T-cell (primary cell): ENCODE data around the gene MESP2. TPM values are rescaled to one million over a fixed set of nuclear protein-coding genes. Genes with fewer than 3 reads are reported as not detected.
"Not testable (repeated sequence)": the region's sequence is repeated elsewhere in the genome, so short reads cannot be mapped to it uniquely, and the experiment has no call there.

Experiments
- ATAC-seq, 4 experiments: fragments of 200-7000 bp in 3 of 4; fragments of 150-1000 bp in 1 of 4; cut with Tn5 transposase; replicated peaks in 1 of 4; 1 replicate in 3 of 4; 2 replicates in 1 of 4; pipeline ENCODE4 v1.10.0; 2021; ENCODE audit warnings: moderate library complexity in 3 of 4, mild to moderate bottlenecking in 2 of 4, moderate number of reproducible peaks in 1 of 4
- CTCF ChIA-PET, 2 donors: fragments of 300-600 bp; sonication (Branson Sonifier 250); formaldehyde crosslinking; loops; one replicate each; lab custom pipeline; 2022; ENCODE audit warnings: antibody characterized with exemption in 2 of 2; lab: Charles Lee
- POLR2A ChIA-PET, 2 donors: fragments of 300-600 bp; sonication (Branson Sonifier 250); formaldehyde crosslinking; loops; one replicate each; lab custom pipeline; 2022; ENCODE audit warnings: antibody characterized with exemption in 2 of 2; lab: Charles Lee
- DNase-seq, 35 experiments: peaks; one replicate each; pipeline versions ENCODE4 v3.0.0 to v3.0.0-alpha.2; 2013 to 2023
- H3K27ac ChIP-seq: one replicate; pipeline ENCODE4 v1.5.1; 2013; ENCODE audit warnings: low read length
- H3K27me3 ChIP-seq, 2 experiments: replicated peaks in 1 of 2; 1 replicate in 1 of 2; 2 replicates in 1 of 2; pipeline versions ENCODE4 v1.6.1 to v1.7.0; 2013; ENCODE audit warnings: low read length in 1 of 2, mixed read lengths in 1 of 2; ENCODE audit not compliant: control insufficient read depth in 2 of 2, insufficient read depth in 2 of 2; ENCODE audit errors: extremely low read depth in 1 of 2
- H3K36me3 ChIP-seq, 2 donors: 1 replicate in 1 of 2; 2 replicates in 1 of 2; pipeline versions ENCODE4 v1.6.1 to v1.7.0; 2013; ENCODE audit warnings: low read length in 1 of 2; ENCODE audit not compliant: control insufficient read depth in 2 of 2, insufficient read depth in 1 of 2; ENCODE audit errors: extremely low read depth in 1 of 2
- H3K4me1 ChIP-seq, 2 experiments: 1 replicate in 1 of 2; 2 replicates in 1 of 2; pipeline versions ENCODE4 v1.6.1 to v1.7.0; 2013; ENCODE audit warnings: low read length in 2 of 2, mixed read lengths in 1 of 2; ENCODE audit not compliant: insufficient read depth in 2 of 2, control insufficient read depth in 1 of 2; ENCODE audit errors: extremely low read depth in 1 of 2
- H3K4me3 ChIP-seq, 2 donors: 1 replicate in 1 of 2; 2 replicates in 1 of 2; pipeline versions ENCODE4 v1.5.1 to v1.7.0; 2013; ENCODE audit warnings: mild to moderate bottlenecking in 2 of 2, low read length in 1 of 2, moderate library complexity in 1 of 2; ENCODE audit not compliant: control insufficient read depth in 1 of 2; ENCODE audit errors: extremely low read depth in 1 of 2
- H3K9me3 ChIP-seq: 2 replicates; pipeline ENCODE4 v1.7.0; 2013
- H3K27ac Mint-ChIP-seq, 2 donors: one replicate each; pipeline ENCODE4 v1.8.0; 2020 to 2021; ENCODE audit warnings: mild to moderate bottlenecking in 2 of 2, mixed read lengths in 2 of 2
- H3K27me3 Mint-ChIP-seq, 2 donors: one replicate each; pipeline ENCODE4 v1.8.0; 2021 to 2022; ENCODE audit warnings: mixed read lengths in 2 of 2
- H3K36me3 Mint-ChIP-seq: one replicate; pipeline ENCODE4 v1.8.0; 2021; ENCODE audit warnings: mixed read lengths
- H3K4me1 Mint-ChIP-seq, 3 donors: one replicate each; pipeline ENCODE4 v1.8.0; 2020 to 2022; ENCODE audit warnings: mixed read lengths in 3 of 3, mild to moderate bottlenecking in 1 of 3
- H3K4me3 Mint-ChIP-seq, 3 donors: one replicate each; pipeline ENCODE4 v1.8.0; 2020 to 2022; ENCODE audit warnings: mild to moderate bottlenecking in 3 of 3, mixed read lengths in 3 of 3, moderate library complexity in 3 of 3
- H3K9me3 Mint-ChIP-seq, 3 donors: one replicate each; pipeline ENCODE4 v1.8.0; 2020 to 2022; ENCODE audit warnings: mixed read lengths in 3 of 3
- WGBS: methylation state at CpG from one replicate; pipeline ENCODE4 v1.1.5; 2013; ENCODE audit warnings: missing lambda C conversion rate; ENCODE audit not compliant: insufficient coverage; 5-methylcytosine and 5-hydroxymethylcytosine counted together
- total RNA-seq, 35 experiments: library from RNA in 6 of 35; stranded (reverse) in 6 of 35; fragments of 120-200 nt in 1 of 35; gene quantifications; one replicate each; pipeline versions ENCODE4 v1.2.1 to v1.2.4 and lab custom pipeline; 2013 to 2026

Gene MESP2
- total RNA-seq, 5 donors from 2014 or later (not counting 1 experiment from before 2014, with no cell fraction given): not detected

DNA sequence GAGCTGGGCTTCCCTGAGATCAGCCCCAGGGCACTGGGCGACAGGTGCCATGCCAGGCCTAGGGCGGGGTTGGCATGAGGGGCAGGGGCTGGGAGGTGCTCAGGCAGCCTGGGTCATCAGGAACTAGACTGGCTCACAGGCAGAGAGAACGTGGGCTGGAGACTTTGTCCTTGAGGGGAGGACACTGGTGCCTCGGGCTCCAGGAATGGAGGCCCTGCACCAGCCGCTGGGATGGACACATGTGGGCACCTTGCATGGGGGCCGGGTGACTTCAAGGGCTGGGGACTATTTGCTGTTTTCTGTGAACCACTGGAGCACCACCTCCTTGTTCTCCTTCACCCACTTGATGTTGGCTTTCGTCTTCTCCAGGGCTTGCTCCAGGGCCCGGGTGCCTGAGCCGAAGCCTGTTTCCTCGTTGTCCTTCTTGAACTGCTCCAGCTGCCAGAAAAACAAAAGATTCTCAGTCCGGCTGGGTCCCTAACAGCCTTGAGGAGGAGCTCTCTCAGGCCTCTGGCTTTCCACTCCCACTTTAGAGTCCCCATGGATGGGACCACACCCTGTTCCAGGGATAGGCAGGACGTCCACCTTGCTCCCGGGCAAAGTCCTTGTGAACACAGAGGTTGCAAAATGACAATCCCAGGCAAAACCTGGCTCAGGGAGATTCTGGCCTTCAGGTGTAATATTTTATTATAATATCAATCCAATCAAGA lies 9.1 kb downstream of the MESP2 start:
- peaks cover 4 to 12% (median 8%) of the 10 kb centered on the region in 3 donors for H3K9me3 Mint-ChIP-seq
- H3K27ac ChIP-seq: no peak overlapping the region
- H3K27ac Mint-ChIP-seq: no peak overlapping the region
- H3K36me3 Mint-ChIP-seq: peaks cover 2% of the 10 kb centered on the region
- no peaks in the 10 kb centered on the region for H3K9me3 ChIP-seq
- POLR2A ChIA-PET: no interaction called here
- WGBS: 87% methylated on average over 11 of the region's 13 CpGs
- no peak overlapping the region for H3K4me3 ChIP-seq
- no peak overlapping the region for H3K4me3 Mint-ChIP-seq
- no peak for ATAC-seq
- CTCF ChIA-PET: no interaction called here
- no peaks in the 10 kb centered on the region for H3K36me3 ChIP-seq
- no peak for DNase-seq
- peaks cover 0 to 3% (median 0%) of the 10 kb centered on the region in 3 donors for H3K4me1 Mint-ChIP-seq
- H3K4me1 ChIP-seq: no peaks in the 10 kb centered on the region
- H3K27me3 Mint-ChIP-seq: peaks cover 6 to 18% of the 10 kb centered on the region in 2 donors
- peaks cover 0 to 40% of the 10 kb centered on the region in 2 experiments for H3K27me3 ChIP-seq

DNA sequence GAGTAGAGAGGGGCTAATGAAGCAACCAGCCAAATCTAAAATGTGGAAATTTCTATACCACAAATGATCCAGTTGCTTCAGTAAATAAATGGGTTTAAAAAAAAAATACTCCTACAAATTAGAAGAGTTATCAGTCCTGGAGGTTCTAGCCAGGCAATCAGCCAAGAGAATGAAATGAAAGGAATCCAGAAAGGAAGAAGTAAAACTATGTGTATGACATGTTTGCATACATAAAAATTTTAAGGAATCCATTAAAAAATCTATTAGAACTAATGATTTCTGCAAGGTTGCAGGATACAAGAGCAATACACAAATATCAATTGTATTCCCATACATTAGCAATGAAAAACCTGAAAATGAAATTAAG lies 9.6 kb downstream of the MESP2 start:
- H3K4me1 ChIP-seq: no peaks in the 10 kb centered on the region
- no peak for DNase-seq
- no peak overlapping the region for H3K4me3 ChIP-seq
- Mint-ChIP-seq H3K36me3 (peaks cover 2% of the 10 kb centered on the region), H3K4me3 (no peak overlapping the region), H3K4me1 (peaks cover 0 to under 1% (median 0%) of the 10 kb centered on the region in 3 donors), H3K27me3 (peaks cover 1 to 15% of the 10 kb centered on the region in 2 donors), H3K27ac (no peak overlapping the region), H3K9me3 (peaks cover 4 to 12% (median 8%) of the 10 kb centered on the region in 3 donors)
- no peaks in the 10 kb centered on the region for H3K36me3 ChIP-seq
- POLR2A ChIA-PET: no interaction called here
- H3K9me3 ChIP-seq: no peaks in the 10 kb centered on the region
- no peak for ATAC-seq
- H3K27ac ChIP-seq: no peak overlapping the region
- CTCF ChIA-PET: no interaction called here
- H3K27me3 ChIP-seq: peaks cover 0 to 37% of the 10 kb centered on the region in 2 experiments

DNA sequence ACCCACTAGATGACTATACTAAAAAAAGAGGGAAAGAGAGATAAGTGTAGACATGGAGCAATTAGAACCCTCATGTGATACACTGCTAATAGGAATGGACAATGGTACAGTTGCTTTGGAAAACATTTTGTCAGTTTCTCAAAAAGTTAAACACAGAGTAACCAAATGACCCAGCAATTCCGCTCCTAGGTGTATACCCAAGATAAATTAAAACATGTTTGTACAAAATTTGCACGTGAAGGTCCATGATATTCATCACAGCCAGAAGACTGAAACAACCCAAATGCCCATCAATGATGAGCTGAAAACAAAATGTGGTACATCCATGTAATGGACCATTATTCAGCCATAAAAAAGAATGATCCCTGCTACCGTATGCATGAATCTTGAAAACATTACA lies 11.8 kb downstream of the MESP2 start:
- ChIA-PET POLR2A (no interaction called here), CTCF (no interaction called here)
- no peaks in the 10 kb centered on the region for H3K9me3 ChIP-seq
- DNase-seq (no peak), ATAC-seq (no peak)
- H3K4me3 ChIP-seq: no peak overlapping the region
- WGBS: no CpG with 5 or more reads among the region's 3 CpGs
- H3K36me3 Mint-ChIP-seq: peaks cover 2% of the 10 kb centered on the region
- H3K27me3 Mint-ChIP-seq: peaks cover 0 to 16% of the 10 kb centered on the region in 2 donors
- no peaks in the 10 kb centered on the region for H3K4me1 ChIP-seq
- H3K36me3 ChIP-seq: no peaks in the 10 kb centered on the region
- no peaks in the 10 kb centered on the region for H3K4me1 Mint-ChIP-seq
- H3K27me3 ChIP-seq: peaks cover 0 to 33% of the 10 kb centered on the region in 2 experiments
- H3K27ac ChIP-seq: no peak overlapping the region
- no peak overlapping the region for H3K27ac Mint-ChIP-seq
- H3K4me3 Mint-ChIP-seq: no peak overlapping the region
- H3K9me3 Mint-ChIP-seq: peaks cover 4 to 12% (median 8%) of the 10 kb centered on the region in 3 donors

DNA sequence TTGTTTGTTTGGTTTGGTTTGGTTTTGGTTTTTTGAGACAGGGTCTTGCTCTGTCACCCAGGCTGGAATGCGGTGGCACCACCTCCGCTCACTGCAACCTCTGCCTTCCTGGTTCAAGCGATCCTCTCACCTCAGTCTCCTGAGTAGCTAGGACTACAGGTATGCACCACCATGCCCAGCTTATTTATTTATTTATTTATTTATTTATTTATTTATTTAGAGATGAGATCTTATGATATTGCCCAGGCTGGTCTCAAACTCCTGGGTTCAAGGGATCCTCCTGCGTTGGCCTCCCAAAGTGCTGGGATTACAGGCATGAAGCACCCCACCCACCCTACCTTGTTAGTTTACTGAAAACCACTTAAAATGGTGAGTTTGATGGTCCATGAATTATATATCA lies 12.5 kb downstream of the MESP2 start:
- H3K36me3 Mint-ChIP-seq, POLR2A ChIA-PET, DNase-seq, H3K4me3 Mint-ChIP-seq, H3K4me3 ChIP-seq, H3K36me3 ChIP-seq, H3K9me3 ChIP-seq, H3K4me1 ChIP-seq, H3K4me1 Mint-ChIP-seq, ATAC-seq, H3K27ac Mint-ChIP-seq, H3K27ac ChIP-seq, CTCF ChIA-PET: not testable (repeated sequence)
- no CpG with 5 or more reads among the region's 4 CpGs for WGBS
- peaks cover 0 to 16% of the 10 kb centered on the region in 2 donors for H3K27me3 Mint-ChIP-seq
- peaks cover 4 to 12% (median 8%) of the 10 kb centered on the region in 3 donors for H3K9me3 Mint-ChIP-seq
- H3K27me3 ChIP-seq: peaks cover 0 to 31% of the 10 kb centered on the region in 2 experiments

DNA sequence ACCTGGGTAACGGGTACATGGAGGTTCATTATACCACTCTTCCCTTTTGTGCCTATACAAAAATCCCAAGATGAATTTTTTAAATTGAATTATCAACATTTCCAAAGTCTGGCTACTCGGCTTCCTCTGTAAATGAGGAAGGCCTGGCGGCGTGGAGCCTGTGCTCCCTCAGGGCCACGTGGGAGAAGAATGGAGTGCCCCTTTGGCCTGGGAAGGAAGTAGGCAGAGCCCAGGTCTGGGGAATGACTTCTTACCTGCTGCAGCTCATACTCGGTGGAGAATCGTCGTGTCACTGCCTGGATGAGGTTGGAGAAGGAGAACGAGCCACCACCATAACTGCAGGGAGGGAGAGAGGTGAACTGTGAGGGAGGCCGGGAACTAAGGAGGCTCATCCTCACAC lies 14.1 kb downstream of the MESP2 start:
- WGBS: 100% methylated on average over 4 of the region's 10 CpGs
- POLR2A ChIA-PET: no interaction called here
- CTCF ChIA-PET: interaction anchor here in 1 of 2 donors (0.6 kb wide), 1 partner anchor 206 kb away, joined by 3 read pairs; no protein-coding TSS in a partner anchor
- H3K27me3 Mint-ChIP-seq: peaks cover 0 to 17% of the 10 kb centered on the region in 2 donors
- H3K9me3 Mint-ChIP-seq: peaks cover 4 to 14% (median 8%) of the 10 kb centered on the region in 3 donors
- DNase-seq (no peak), ATAC-seq (no peak)
- no peak overlapping the region for H3K27ac ChIP-seq
- peaks cover 0 to 19% of the 10 kb centered on the region in 2 experiments for H3K27me3 ChIP-seq
- H3K36me3 Mint-ChIP-seq: peaks cover 2% of the 10 kb centered on the region
- no peak overlapping the region for H3K4me3 Mint-ChIP-seq
- no peak overlapping the region for H3K27ac Mint-ChIP-seq
- H3K4me1 ChIP-seq: no peaks in the 10 kb centered on the region
- no peaks in the 10 kb centered on the region for H3K36me3 ChIP-seq
- no peaks in the 10 kb centered on the region for H3K9me3 ChIP-seq
- no peaks in the 10 kb centered on the region for H3K4me1 Mint-ChIP-seq
- H3K4me3 ChIP-seq: no peak overlapping the region

DNA sequence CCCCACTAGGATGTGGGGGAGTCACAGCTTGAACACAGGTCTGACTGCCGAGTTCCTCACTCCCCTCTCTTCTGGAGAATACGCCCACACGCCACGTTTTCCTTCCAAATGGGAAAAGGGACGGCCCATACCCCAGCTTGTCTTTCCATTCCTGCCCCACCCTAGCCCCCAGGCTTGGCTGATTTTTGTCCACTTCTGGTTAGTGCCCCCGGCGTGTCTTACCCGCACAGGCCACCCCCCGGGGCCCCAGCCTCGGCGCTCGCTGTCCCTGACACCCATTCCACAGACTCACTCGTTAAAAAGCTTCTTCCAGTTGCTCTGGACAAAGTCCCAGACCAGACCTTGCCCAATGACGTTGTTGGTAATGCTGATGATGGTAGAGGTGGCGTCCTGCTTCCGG lies 14.5 kb downstream of the MESP2 start:
- DNase-seq (no peak), ATAC-seq (no peak)
- H3K36me3 ChIP-seq: no peaks in the 10 kb centered on the region
- WGBS: 86% methylated on average over 7 of the region's 16 CpGs
- ChIA-PET POLR2A (no interaction called here), CTCF (no interaction called here)
- H3K27me3 ChIP-seq: peaks cover 0 to 16% of the 10 kb centered on the region in 2 experiments
- Mint-ChIP-seq H3K27me3 (peaks cover 0 to 14% of the 10 kb centered on the region in 2 donors), H3K36me3 (peaks cover 2% of the 10 kb centered on the region), H3K4me3 (no peak overlapping the region), H3K27ac (no peak overlapping the region), H3K4me1 (no peaks in the 10 kb centered on the region), H3K9me3 (peaks cover 4 to 19% (median 8%) of the 10 kb centered on the region in 3 donors)
- H3K27ac ChIP-seq: no peak overlapping the region
- no peaks in the 10 kb centered on the region for H3K9me3 ChIP-seq
- H3K4me1 ChIP-seq: no peaks in the 10 kb centered on the region
- H3K4me3 ChIP-seq: no peak overlapping the region
